ENCODE measurements around the gene SNX15. TPM values are rescaled to one million over a fixed set of nuclear protein-coding genes. Genes with fewer than 3 reads are reported as not detected.

SNX15 gene
- total RNA-seq: 12.8 and 12.9 TPM in 2 replicates

GRCh38 chr11:65027213-65028067, at the start of gene SNX15:
TSS of gene SNX15 (plus strand) at chr11:65027439. CDS start at chr11:65027538, 99 bp downstream.

DNA sequence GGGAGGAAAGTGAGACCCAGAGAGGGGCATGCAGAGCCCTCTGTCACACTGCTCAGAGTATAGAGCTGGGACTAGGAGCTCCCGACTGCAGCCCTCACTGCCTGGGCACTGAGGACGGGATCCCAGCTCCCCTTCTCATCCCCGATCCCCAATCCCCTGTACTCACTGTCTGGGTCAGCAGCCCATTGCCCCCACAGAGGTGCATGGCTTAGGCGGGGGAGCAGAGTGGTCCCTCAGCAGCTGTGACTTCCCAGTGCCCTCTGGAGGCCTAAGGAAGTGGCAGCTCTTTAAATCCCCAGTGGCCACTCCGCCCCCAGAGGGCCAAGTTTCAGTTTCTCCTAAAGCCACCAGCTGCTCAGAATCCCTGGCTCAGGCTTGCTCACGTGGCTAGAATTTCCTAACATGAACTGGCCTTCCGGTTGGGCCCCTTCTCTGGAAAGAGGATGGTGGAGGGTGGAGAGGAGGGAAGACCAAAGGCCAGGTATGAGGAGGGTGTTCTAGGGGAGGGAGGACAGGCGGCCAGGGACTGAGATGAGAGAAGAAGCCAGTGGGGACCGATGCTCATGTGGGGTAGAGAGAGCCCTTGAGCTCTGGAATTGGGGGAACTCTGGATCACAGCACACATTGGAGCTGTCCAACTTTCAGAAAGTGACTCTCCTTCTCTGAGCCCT, 30.4 kb upstream of the SNX15 start, which contains the start of gene BATF2:
Gene BATF2 (minus strand): TSS at position 262 of the 671 bp plus-strand sequence. CDS start 57 bp downstream, at position 205.

DNA sequence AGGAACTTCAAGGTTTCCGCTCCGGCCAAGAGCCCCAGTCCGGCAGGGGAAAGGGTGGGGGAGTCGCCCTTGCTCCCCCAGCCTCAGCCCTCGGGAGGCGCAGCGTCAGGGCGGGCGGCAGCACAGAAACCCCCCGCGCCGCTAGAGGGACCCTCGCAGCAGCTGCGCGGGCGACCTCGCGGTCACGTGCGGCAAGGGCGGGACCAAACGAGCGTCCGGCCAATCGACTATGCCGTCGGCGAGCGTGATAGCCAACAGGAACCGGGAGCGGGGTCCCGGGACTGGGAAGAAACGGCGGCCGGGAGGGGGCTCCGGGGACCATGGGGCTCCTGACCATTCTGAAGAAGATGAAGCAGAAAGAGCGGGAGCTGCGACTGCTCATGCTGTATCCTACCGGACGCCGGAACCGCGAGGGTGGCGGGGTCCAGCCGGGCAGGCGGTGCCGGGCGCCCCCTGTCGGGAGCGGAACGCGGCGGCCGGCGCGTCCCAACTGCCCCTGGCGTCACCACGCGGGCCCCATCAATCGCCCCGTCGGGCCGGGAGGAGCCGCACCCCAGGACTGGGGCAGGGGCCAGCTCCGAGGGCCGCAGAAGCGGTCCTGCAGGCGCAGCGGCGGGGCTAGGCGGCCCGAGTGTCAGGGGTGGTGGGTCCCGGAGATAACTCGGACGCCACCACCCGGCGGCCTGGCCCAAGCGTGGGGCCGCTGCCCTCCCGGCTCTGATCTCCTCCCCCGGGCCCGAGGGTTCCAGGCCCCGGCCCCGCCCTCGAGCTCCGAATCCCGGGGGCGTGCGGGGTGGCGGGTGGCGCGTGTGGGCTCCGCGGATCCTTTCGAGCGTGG, 13.1 kb upstream of the SNX15 start, which contains the start of gene ARL2:
Gene ARL2 (plus strand): TSS at position 273 of the 838 bp plus-strand sequence. CDS start 48 bp downstream, at position 321.

GRCh38 chr11:65040847-65041622, 13.8 kb downstream of the SNX15 start, which contains the start of gene SAC3D1:
TSS of gene SAC3D1 (plus strand) at chr11:65041210. CDS start at chr11:65041293, 83 bp downstream.

GRCh38 chr11:65058419-65059054, 31.3 kb downstream of the SNX15 start, which contains the start of gene NAALADL1:
TSS of gene NAALADL1 (minus strand) at chr11:65058553. CDS start at chr11:65058521, 32 bp downstream.

GRCh38 chr11:65083834-65084597, 56.8 kb downstream of the SNX15 start, which contains the start of the genes CDCA5 and ZFPL1:
TSS of gene CDCA5 (minus strand) at chr11:65084040. CDS start at chr11:65083978, 62 bp downstream.
TSS of gene ZFPL1 (plus strand) at chr11:65084222. CDS start at chr11:65084699, 477 bp downstream.

Other genes with a start within 250 kb of the SNX15 start
- 156 and 167 TPM in 2 replicates for gene SF1, start 248.9 kb upstream of the SNX15 start, total RNA-seq
- gene MAP4K2, start 224.2 kb upstream of the SNX15 start, total RNA-seq: 2.4 and 3.3 TPM in 2 replicates
- 21.8 and 22.0 TPM in 2 replicates for gene MEN1, start 216.9 kb upstream of the SNX15 start, total RNA-seq
- gene CDC42BPG, start 182.8 kb upstream of the SNX15 start, total RNA-seq: 0.05 and 0.06 TPM in 2 replicates
- gene EHD1, start 148.8 kb upstream of the SNX15 start, total RNA-seq: 38.2 and 40.1 TPM in 2 replicates
- 22.7 and 24.6 TPM in 2 replicates for gene ATG2A, start 110.2 kb upstream of the SNX15 start, total RNA-seq
- 13.1 and 14.1 TPM in 2 replicates for gene PPP2R5B, start 102.8 kb upstream of the SNX15 start, total RNA-seq
- not detected in 2 replicates for gene GPHA2, start 91.5 kb upstream of the SNX15 start, total RNA-seq
- not detected in 2 replicates for gene MAJIN, start 55.3 kb upstream of the SNX15 start, total RNA-seq
- not detected in 2 replicates for gene BATF2, start 30.5 kb upstream of the SNX15 start, total RNA-seq
- 128 and 130 TPM in 2 replicates for gene ARL2, start 13.3 kb upstream of the SNX15 start, total RNA-seq
- 12.4 and 12.6 TPM in 2 replicates for gene SAC3D1, start 13.8 kb downstream of the SNX15 start, total RNA-seq
- gene NAALADL1, start 31.1 kb downstream of the SNX15 start, total RNA-seq: 17.6 and 21.8 TPM in 2 replicates
- 1.4 and 2.6 TPM in 2 replicates for gene CDCA5, start 56.6 kb downstream of the SNX15 start, total RNA-seq
- 24.3 and 32.6 TPM in 2 replicates for gene ZFPL1, start 56.8 kb downstream of the SNX15 start, total RNA-seq
- 325 and 679 TPM in 2 replicates for gene VPS51, start 68.8 kb downstream of the SNX15 start, total RNA-seq
- gene TM7SF2, start 84.4 kb downstream of the SNX15 start, total RNA-seq: 1.2 and 4.9 TPM in 2 replicates
- gene ZNHIT2, start 90.3 kb downstream of the SNX15 start, total RNA-seq: 13.9 and 14.3 TPM in 2 replicates
- gene FAU, start 94.7 kb downstream of the SNX15 start, total RNA-seq: 755 and 823 TPM in 2 replicates
- 45.5 and 47.6 TPM in 2 replicates for gene MRPL49, start 94.9 kb downstream of the SNX15 start, total RNA-seq
- gene SYVN1, start 107.1 kb downstream of the SNX15 start, total RNA-seq: 64.9 and 65.4 TPM in 2 replicates
- gene SPDYC, start 142.8 kb downstream of the SNX15 start, total RNA-seq: not detected in 2 replicates
- 126 and 205 TPM in 2 replicates for gene CAPN1, start 154.5 kb downstream of the SNX15 start, total RNA-seq
- 5.5 and 7.1 TPM in 2 replicates for gene POLA2, start 234.5 kb downstream of the SNX15 start, total RNA-seq